HEK293T (cell line): ENCODE data around the gene LMCD1.

Experiments
- CTCF ChIA-PET: fragments of 350-600 bp; formaldehyde crosslinking; extraction: SDS; loops from one replicate; lab custom pipeline; 2021; ENCODE audit warnings: antibody characterized with exemption, inconsistent platforms; lab: Yijun Ruan, JAX
- POLR2A ChIA-PET: fragments of 350-600 bp; formaldehyde crosslinking; extraction: SDS; loops from one replicate; lab custom pipeline; 2020; ENCODE audit warnings: antibody characterized with exemption, inconsistent platforms; lab: Yijun Ruan, JAX
- DNase-seq: peaks from one replicate; pipeline ENCODE4 v3.0.0; 2012; ENCODE audit warnings: mixed read lengths; ENCODE audit errors: extremely low spot score
- ARNT ChIP-seq: fragments of 450-650 bp; IDR thresholded peaks from 2 replicates; pipeline ENCODE4 v1.6.1; 2017; ENCODE audit warnings: mild to moderate bottlenecking
- BHLHE40 ChIP-seq: fragments of 450-650 bp; IDR thresholded peaks from 2 replicates; pipeline ENCODE4 v1.6.1; 2016; ENCODE audit warnings: mild to moderate bottlenecking, moderate library complexity, borderline replicate concordance
- CTBP1 ChIP-seq: fragments of 450-650 bp; IDR thresholded peaks from 2 replicates; pipeline ENCODE4 v1.6.1; 2016; ENCODE audit warnings: borderline replicate concordance
- ELF4 ChIP-seq: fragments of 450-650 bp; IDR thresholded peaks from 2 replicates; pipeline ENCODE4 v1.6.1; 2017; ENCODE audit warnings: antibody characterized with exemption
- FOXA1 ChIP-seq: fragments of 450-650 bp; IDR thresholded peaks from 2 replicates; pipeline ENCODE4 v1.6.1; 2016; ENCODE audit warnings: mild to moderate bottlenecking
- FOXK2 ChIP-seq: fragments of 450-650 bp; IDR thresholded peaks from 2 replicates; pipeline ENCODE4 v1.6.1; 2016; ENCODE audit warnings: mild to moderate bottlenecking
- FOXM1 ChIP-seq: fragments of 450-650 bp; IDR thresholded peaks from 2 replicates; pipeline ENCODE4 v1.6.1; 2017; ENCODE audit warnings: mild to moderate bottlenecking, borderline replicate concordance
- HDGF ChIP-seq: fragments of 450-650 bp; IDR thresholded peaks from 2 replicates; pipeline ENCODE4 v1.6.1; 2017; ENCODE audit warnings: antibody characterized with exemption, borderline replicate concordance
- L3MBTL2 ChIP-seq: fragments of 450-650 bp; conservative IDR thresholded peaks from 2 replicates; pipeline ENCODE4 v1.6.1; 2016; ENCODE audit warnings: mild to moderate bottlenecking
- LEF1 ChIP-seq: fragments of 450-650 bp; IDR thresholded peaks from 2 replicates; pipeline ENCODE4 v1.6.1; 2017; ENCODE audit warnings: mild to moderate bottlenecking, borderline replicate concordance
- NFRKB ChIP-seq: fragments of 450-650 bp; IDR thresholded peaks from 2 replicates; pipeline ENCODE4 v1.6.1; 2016; ENCODE audit warnings: mild to moderate bottlenecking, moderate library complexity
- PKNOX1 ChIP-seq: fragments of 450-650 bp; IDR thresholded peaks from 2 replicates; pipeline ENCODE4 v1.6.1; 2016
- SP1 ChIP-seq: fragments of 450-650 bp; IDR thresholded peaks from 2 replicates; pipeline ENCODE4 v1.6.1; 2017
- SUZ12 ChIP-seq: fragments of 450-650 bp; IDR thresholded peaks from 2 replicates; pipeline ENCODE4 v1.6.1; 2016; ENCODE audit warnings: mild to moderate bottlenecking
- TARDBP ChIP-seq: fragments of 450-650 bp; IDR thresholded peaks from 2 replicates; pipeline ENCODE4 v1.6.1; 2016
- ZNF384 ChIP-seq: fragments of 450-650 bp; IDR thresholded peaks from 2 replicates; pipeline ENCODE4 v1.6.1; 2016

LMCD1 gene

GRCh38 chr3:8497582-8497981 lies 4.0 kb upstream of the LMCD1 start:
- TF ChIP-seq FOXK2 (no peak), FOXA1 (no peak), SP1 (no peak), L3MBTL2 (no peak), ARNT (no peak), NFRKB (no peak), CTBP1 (no peak), ZNF384 (no peak), TARDBP (no peak), LEF1 (no peak), SUZ12 (no peak), HDGF (no peak), BHLHE40 (no peak), ELF4 (no peak), FOXM1 (no peak), PKNOX1 (no peak)
- no peak for DNase-seq
- POLR2A ChIA-PET, result no interaction called here
- CTCF ChIA-PET, result interaction anchor here (0.5 kb wide), 1 partner anchor 74 kb away, joined by 5 read pairs; no protein-coding TSS in a partner anchor

- ChIA-PET CTCF (interaction anchor here (1.2 kb wide), 1 partner anchor 55 kb away, joined by 3 read pairs; no protein-coding TSS in a partner anchor), POLR2A (no interaction called here)
- TF ChIP-seq ELF4, result no peak
- TF ChIP-seq FOXA1, result no peak
- TF ChIP-seq BHLHE40, result no peak
- TF ChIP-seq ARNT, result no peak
- no peak for TF ChIP-seq SUZ12
- TF ChIP-seq SP1, result no peak
- no peak for TF ChIP-seq PKNOX1
- TF ChIP-seq FOXK2, result no peak
- TF ChIP-seq FOXM1, result no peak
- TF ChIP-seq ZNF384, result no peak
- TF ChIP-seq NFRKB, result no peak
- TF ChIP-seq HDGF, result no peak
- no peak for TF ChIP-seq L3MBTL2
- no peak for TF ChIP-seq CTBP1
- no peak for TF ChIP-seq LEF1
- TF ChIP-seq TARDBP, result no peak
- DNase-seq, result no peak
Observed at GRCh38 chr3:8499181-8499611, 2.4 kb upstream of the LMCD1 start.

- POLR2A ChIA-PET, result interaction anchor here (1.6 to 1.8 kb wide), 2 partner anchors 9 to 56 kb away, joined by 5 to 13 read pairs; no protein-coding TSS in a partner anchor
- no peak for DNase-seq
- TF ChIP-seq NFRKB (no peak), FOXA1 (no peak), SUZ12 (no peak), ZNF384 (no peak), TARDBP (no peak), PKNOX1 (no peak), CTBP1 (no peak), LEF1 (no peak), FOXM1 (no peak), ARNT (no peak), FOXK2 (no peak), ELF4 (no peak), HDGF (no peak), SP1 (no peak)
- CTCF ChIA-PET, result no interaction called here
Observed at GRCh38 chr3:8500319-8500988, 1.2 kb upstream of the LMCD1 start.

- CTCF ChIA-PET, result no interaction called here
- no peak for TF ChIP-seq ZNF384
- no peak for TF ChIP-seq PKNOX1
- TF ChIP-seq CTBP1, result no peak
- TF ChIP-seq TARDBP, result no peak
- no peak for TF ChIP-seq ELF4
- no peak for TF ChIP-seq LEF1
- TF ChIP-seq FOXK2, result no peak
- TF ChIP-seq SP1, result no peak
- TF ChIP-seq FOXM1, result no peak
- TF ChIP-seq BHLHE40, result no peak
- TF ChIP-seq FOXA1, result no peak
- no peak for TF ChIP-seq HDGF
- POLR2A ChIA-PET, result interaction anchor here (0.9 to 1.8 kb wide), 5 partner anchors 10 to 57 kb away, joined by 3 to 13 read pairs (median 4); no protein-coding TSS in a partner anchor
- no peak for DNase-seq
Observed at GRCh38 chr3:8500989-8501370, 643 bp upstream of the LMCD1 start.

- ChIA-PET POLR2A (no interaction called here), CTCF (interaction anchor here (0.6 kb wide), 1 partner anchor 30 kb away, joined by 3 read pairs; no protein-coding TSS in a partner anchor)
- DNase-seq, result no peak
- TF ChIP-seq SUZ12 (no peak), PKNOX1 (no peak), HDGF (no peak), LEF1 (no peak), L3MBTL2 (no peak), ELF4 (no peak), FOXM1 (no peak), FOXK2 (no peak), TARDBP (no peak), NFRKB (no peak)
Observed at GRCh38 chr3:8503461-8503860, 1.8 kb downstream of the LMCD1 start.
